WTC11 (cell line): ENCODE results near the gene LRIG1. TPM values are rescaled to one million over a fixed set of nuclear protein-coding genes. Genes with fewer than 3 reads are reported as not detected.

ENCODE experiments used
- GTF2I ChIP-seq: fragments of 250-450 bp; sonication (Bioruptor Pico); conservative IDR thresholded peaks from 2 replicates; pipeline ENCODE4 v1.4.0; 2021; ENCODE audit warnings: mild to moderate bottlenecking
- NFE2L1 ChIP-seq: sonication (generic); formaldehyde crosslinking; IDR thresholded peaks from 2 replicates; pipeline ENCODE4 v1.8.1; 2023; ENCODE audit warnings: missing genetic modification reagents
- NFYB ChIP-seq: sonication (generic); formaldehyde crosslinking; conservative IDR thresholded peaks from 2 replicates; pipeline ENCODE4 v1.8.0; 2022; ENCODE audit warnings: low read depth, missing genetic modification reagents
- NR1H2 ChIP-seq: sonication (generic); formaldehyde crosslinking; IDR thresholded peaks from 2 replicates; pipeline ENCODE4 v1.9.0; 2021; ENCODE audit warnings: mild to moderate bottlenecking, moderate library complexity, missing genetic modification reagents
- PRRX2 ChIP-seq: fragments of 250-450 bp; sonication (Bioruptor Pico); IDR thresholded peaks from 2 replicates; pipeline ENCODE4 v1.8.0; 2021; ENCODE audit warnings: mild to moderate bottlenecking
- RELA ChIP-seq: sonication (generic); formaldehyde crosslinking; IDR thresholded peaks from 2 replicates; pipeline ENCODE4 v1.8.1; 2022; ENCODE audit warnings: missing genetic modification reagents, mild to moderate bottlenecking, borderline replicate concordance
- SMAD4 ChIP-seq: sonication (generic); formaldehyde crosslinking; IDR thresholded peaks from 2 replicates; pipeline ENCODE4 v1.8.0; 2022; ENCODE audit warnings: mild to moderate bottlenecking, missing genetic modification reagents
- SOX15 ChIP-seq: fragments of 250-450 bp; sonication (Bioruptor Pico); IDR thresholded peaks from 2 replicates; pipeline ENCODE4 v1.9.0; 2021; ENCODE audit warnings: mild to moderate bottlenecking
- TEAD1 ChIP-seq: sonication (generic); formaldehyde crosslinking; IDR thresholded peaks from 2 replicates; pipeline ENCODE4 v1.8.0; 2022; ENCODE audit warnings: mild to moderate bottlenecking, missing genetic modification reagents
- TP53 ChIP-seq: sonication (generic); formaldehyde crosslinking; IDR thresholded peaks from 2 replicates; pipeline ENCODE4 v1.8.1; 2023; ENCODE audit warnings: mild to moderate bottlenecking, missing genetic modification reagents
- ZNF138 ChIP-seq: sonication (generic); formaldehyde crosslinking; conservative IDR thresholded peaks from 2 replicates; pipeline ENCODE4 v1.8.1; 2022; ENCODE audit warnings: mild to moderate bottlenecking, moderate library complexity, missing genetic modification reagents
- ZNF232 ChIP-seq: sonication (generic); formaldehyde crosslinking; IDR thresholded peaks from 2 replicates; pipeline ENCODE4 v1.8.0; 2022; ENCODE audit warnings: mild to moderate bottlenecking, missing genetic modification reagents
- ZNF396 ChIP-seq: fragments of 250-450 bp; sonication (Bioruptor Pico); IDR thresholded peaks from 2 replicates; pipeline ENCODE4 v1.8.0; 2021; ENCODE audit warnings: mild to moderate bottlenecking, moderate library complexity, borderline replicate concordance
- ZNF416 ChIP-seq: fragments of 250-450 bp; sonication (Bioruptor Pico); IDR thresholded peaks from 2 replicates; pipeline ENCODE4 v1.9.0; 2021; ENCODE audit warnings: mild to moderate bottlenecking, inconsistent platforms
- total RNA-seq: library from RNA; stranded (reverse); gene quantifications from 3 replicates; pipeline ENCODE4 v1.2.3, GENCODE V29; 2021
- TF ChIP-seq, protein P1 (sequence below): sonication (generic); formaldehyde crosslinking; IDR thresholded peaks from 2 replicates; pipeline ENCODE4 v1.8.1; 2022; ENCODE audit warnings: missing genetic modification reagents, borderline replicate concordance
- TF ChIP-seq, protein P2 (sequence below): sonication (generic); formaldehyde crosslinking; IDR thresholded peaks from 2 replicates; pipeline ENCODE4 v1.8.0; 2022; ENCODE audit warnings: mild to moderate bottlenecking, missing genetic modification reagents
- TF ChIP-seq, protein P3 (sequence below): sonication (generic); formaldehyde crosslinking; IDR thresholded peaks from 2 replicates; pipeline ENCODE4 v1.8.1; 2023; ENCODE audit warnings: mild to moderate bottlenecking, missing genetic modification reagents
- TF ChIP-seq, protein P4 (sequence below): sonication (generic); formaldehyde crosslinking; IDR thresholded peaks from 2 replicates; pipeline ENCODE4 v1.8.0; 2023; ENCODE audit warnings: missing genetic modification reagents
- TF ChIP-seq, protein P5 (sequence below): sonication (generic); formaldehyde crosslinking; IDR thresholded peaks from 2 replicates; pipeline ENCODE4 v1.8.0; 2022; ENCODE audit warnings: mild to moderate bottlenecking, missing genetic modification reagents
- TF ChIP-seq, protein P6 (sequence below): sonication (generic); formaldehyde crosslinking; IDR thresholded peaks from 2 replicates; pipeline ENCODE4 v1.8.1; 2023; ENCODE audit warnings: mild to moderate bottlenecking, missing genetic modification reagents, borderline replicate concordance
- TF ChIP-seq, protein P7 (sequence below): fragments of 200-600 bp; IDR thresholded peaks from 2 replicates; pipeline ENCODE4 v1.8.0; 2022; ENCODE audit warnings: antibody characterized with exemption
- TF ChIP-seq, protein P8 (sequence below): fragments of 250-450 bp; sonication (Bioruptor Pico); IDR thresholded peaks from 2 replicates; pipeline ENCODE4 v1.8.0; 2021; ENCODE audit warnings: mild to moderate bottlenecking
- TF ChIP-seq, protein P9 (sequence below): fragments of 250-450 bp; sonication (Bioruptor Pico); IDR thresholded peaks from 2 replicates; pipeline ENCODE4 v1.9.0; 2021; ENCODE audit warnings: moderate library complexity, mild to moderate bottlenecking, inconsistent platforms, borderline replicate concordance
- TF ChIP-seq, protein P10 (sequence below): sonication (generic); formaldehyde crosslinking; IDR thresholded peaks from 2 replicates; pipeline ENCODE4 v1.8.0; 2022; ENCODE audit warnings: mild to moderate bottlenecking, missing genetic modification reagents

Gene LRIG1
- total RNA-seq, 1 experiment from 2014 or later: 105 TPM

DNA sequence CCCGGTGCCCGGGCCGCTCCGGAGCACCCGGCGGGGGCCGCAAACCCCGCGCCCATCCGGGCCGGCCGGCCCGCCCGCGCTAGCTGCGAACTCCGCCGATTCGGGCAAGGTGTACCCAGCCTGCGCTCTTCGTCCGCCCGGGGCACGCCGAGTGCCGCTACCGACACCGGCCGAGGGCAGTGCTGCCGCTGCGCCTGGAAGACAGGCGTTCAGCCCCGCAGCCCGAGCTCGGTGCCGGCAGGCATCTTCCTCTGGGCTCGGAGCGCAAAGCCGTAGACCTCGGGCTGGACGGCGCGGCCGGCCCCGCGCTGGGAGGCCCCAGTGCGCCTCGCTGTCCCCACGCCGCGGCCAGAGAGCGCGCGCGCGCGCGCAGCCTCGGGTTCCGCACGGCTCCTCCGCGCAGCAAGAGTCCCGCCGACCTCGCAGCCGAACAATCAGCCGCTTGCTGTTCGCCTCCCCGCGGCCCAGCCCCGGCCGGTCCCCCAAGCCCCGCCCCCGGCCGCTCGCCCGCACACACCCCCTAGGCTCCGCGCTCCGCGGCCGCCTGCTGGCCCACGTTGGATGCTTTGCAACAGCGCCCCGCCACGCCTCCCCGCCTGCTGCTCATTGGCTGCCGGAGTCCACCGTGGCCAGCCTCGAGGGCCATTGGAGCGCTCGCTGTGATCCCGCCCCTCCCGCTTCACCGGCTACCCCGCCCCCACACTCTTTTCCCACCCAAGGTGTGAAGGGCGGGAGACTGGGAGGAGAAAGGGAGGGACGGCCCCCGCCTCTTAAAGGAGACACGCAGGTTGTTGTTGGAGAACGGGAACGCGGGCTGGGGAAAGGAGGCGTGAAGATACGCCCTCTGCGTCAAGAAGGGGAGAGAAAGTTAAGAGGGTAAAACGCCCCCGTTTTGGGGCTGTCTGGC, at the start of gene LRIG1 (continued):
- TF ChIP-seq, protein P1, sequence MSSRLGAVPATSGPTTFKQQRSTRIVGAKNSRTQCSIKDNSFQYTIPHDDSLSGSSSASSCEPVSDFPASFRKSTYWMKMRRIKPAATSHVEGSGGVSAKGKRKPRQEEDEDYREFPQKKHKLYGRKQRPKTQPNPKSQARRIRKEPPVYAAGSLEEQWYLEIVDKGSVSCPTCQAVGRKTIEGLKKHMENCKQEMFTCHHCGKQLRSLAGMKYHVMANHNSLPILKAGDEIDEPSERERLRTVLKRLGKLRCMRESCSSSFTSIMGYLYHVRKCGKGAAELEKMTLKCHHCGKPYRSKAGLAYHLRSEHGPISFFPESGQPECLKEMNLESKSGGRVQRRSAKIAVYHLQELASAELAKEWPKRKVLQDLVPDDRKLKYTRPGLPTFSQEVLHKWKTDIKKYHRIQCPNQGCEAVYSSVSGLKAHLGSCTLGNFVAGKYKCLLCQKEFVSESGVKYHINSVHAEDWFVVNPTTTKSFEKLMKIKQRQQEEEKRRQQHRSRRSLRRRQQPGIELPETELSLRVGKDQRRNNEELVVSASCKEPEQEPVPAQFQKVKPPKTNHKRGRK (CRISPR knock-in tag): no peak
- TF ChIP-seq NR1H2 (CRISPR knock-in tag) (no peak), ZNF138 (peak; percentile 60; the same call in 1 of the 2 replicates), ZNF396 (no peak), NFE2L1 (CRISPR knock-in tag) (no peak), SMAD4 (CRISPR knock-in tag) (no peak), ZNF232 (CRISPR knock-in tag) (0 out of 2 replicates have a peak, but pooled peaks have one; percentile 43), ZNF416 (CRISPR knock-in tag) (no peak), GTF2I (CRISPR knock-in tag) (no peak), NFYB (CRISPR knock-in tag) (peak; percentile 86), RELA (CRISPR knock-in tag) (no peak), TEAD1 (no peak; the same call in 1 of the 2 replicates), TP53 (CRISPR knock-in tag) (no peak; the same call in 1 of the 2 replicates), SOX15 (CRISPR knock-in tag) (no peak), PRRX2 (CRISPR knock-in tag) (no peak)
- TF ChIP-seq, protein P2, sequence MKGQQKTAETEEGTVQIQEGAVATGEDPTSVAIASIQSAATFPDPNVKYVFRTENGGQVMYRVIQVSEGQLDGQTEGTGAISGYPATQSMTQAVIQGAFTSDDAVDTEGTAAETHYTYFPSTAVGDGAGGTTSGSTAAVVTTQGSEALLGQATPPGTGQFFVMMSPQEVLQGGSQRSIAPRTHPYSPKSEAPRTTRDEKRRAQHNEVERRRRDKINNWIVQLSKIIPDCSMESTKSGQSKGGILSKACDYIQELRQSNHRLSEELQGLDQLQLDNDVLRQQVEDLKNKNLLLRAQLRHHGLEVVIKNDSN (CRISPR knock-in tag): peak; percentile 8; the same call in 1 of the 2 replicates
- TF ChIP-seq, protein P3, sequence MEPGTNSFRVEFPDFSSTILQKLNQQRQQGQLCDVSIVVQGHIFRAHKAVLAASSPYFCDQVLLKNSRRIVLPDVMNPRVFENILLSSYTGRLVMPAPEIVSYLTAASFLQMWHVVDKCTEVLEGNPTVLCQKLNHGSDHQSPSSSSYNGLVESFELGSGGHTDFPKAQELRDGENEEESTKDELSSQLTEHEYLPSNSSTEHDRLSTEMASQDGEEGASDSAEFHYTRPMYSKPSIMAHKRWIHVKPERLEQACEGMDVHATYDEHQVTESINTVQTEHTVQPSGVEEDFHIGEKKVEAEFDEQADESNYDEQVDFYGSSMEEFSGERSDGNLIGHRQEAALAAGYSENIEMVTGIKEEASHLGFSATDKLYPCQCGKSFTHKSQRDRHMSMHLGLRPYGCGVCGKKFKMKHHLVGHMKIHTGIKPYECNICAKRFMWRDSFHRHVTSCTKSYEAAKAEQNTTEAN: no peak
- TF ChIP-seq, protein P4, sequence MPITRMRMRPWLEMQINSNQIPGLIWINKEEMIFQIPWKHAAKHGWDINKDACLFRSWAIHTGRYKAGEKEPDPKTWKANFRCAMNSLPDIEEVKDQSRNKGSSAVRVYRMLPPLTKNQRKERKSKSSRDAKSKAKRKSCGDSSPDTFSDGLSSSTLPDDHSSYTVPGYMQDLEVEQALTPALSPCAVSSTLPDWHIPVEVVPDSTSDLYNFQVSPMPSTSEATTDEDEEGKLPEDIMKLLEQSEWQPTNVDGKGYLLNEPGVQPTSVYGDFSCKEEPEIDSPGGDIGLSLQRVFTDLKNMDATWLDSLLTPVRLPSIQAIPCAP (CRISPR knock-in tag): no peak
- TF ChIP-seq, protein P5, sequence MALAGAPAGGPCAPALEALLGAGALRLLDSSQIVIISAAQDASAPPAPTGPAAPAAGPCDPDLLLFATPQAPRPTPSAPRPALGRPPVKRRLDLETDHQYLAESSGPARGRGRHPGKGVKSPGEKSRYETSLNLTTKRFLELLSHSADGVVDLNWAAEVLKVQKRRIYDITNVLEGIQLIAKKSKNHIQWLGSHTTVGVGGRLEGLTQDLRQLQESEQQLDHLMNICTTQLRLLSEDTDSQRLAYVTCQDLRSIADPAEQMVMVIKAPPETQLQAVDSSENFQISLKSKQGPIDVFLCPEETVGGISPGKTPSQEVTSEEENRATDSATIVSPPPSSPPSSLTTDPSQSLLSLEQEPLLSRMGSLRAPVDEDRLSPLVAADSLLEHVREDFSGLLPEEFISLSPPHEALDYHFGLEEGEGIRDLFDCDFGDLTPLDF (CRISPR knock-in tag): no peak
- TF ChIP-seq, protein P6, sequence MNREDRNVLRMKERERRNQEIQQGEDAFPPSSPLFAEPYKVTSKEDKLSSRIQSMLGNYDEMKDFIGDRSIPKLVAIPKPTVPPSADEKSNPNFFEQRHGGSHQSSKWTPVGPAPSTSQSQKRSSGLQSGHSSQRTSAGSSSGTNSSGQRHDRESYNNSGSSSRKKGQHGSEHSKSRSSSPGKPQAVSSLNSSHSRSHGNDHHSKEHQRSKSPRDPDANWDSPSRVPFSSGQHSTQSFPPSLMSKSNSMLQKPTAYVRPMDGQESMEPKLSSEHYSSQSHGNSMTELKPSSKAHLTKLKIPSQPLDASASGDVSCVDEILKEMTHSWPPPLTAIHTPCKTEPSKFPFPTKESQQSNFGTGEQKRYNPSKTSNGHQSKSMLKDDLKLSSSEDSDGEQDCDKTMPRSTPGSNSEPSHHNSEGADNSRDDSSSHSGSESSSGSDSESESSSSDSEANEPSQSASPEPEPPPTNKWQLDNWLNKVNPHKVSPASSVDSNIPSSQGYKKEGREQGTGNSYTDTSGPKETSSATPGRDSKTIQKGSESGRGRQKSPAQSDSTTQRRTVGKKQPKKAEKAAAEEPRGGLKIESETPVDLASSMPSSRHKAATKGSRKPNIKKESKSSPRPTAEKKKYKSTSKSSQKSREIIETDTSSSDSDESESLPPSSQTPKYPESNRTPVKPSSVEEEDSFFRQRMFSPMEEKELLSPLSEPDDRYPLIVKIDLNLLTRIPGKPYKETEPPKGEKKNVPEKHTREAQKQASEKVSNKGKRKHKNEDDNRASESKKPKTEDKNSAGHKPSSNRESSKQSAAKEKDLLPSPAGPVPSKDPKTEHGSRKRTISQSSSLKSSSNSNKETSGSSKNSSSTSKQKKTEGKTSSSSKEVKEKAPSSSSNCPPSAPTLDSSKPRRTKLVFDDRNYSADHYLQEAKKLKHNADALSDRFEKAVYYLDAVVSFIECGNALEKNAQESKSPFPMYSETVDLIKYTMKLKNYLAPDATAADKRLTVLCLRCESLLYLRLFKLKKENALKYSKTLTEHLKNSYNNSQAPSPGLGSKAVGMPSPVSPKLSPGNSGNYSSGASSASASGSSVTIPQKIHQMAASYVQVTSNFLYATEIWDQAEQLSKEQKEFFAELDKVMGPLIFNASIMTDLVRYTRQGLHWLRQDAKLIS: 0 out of 2 replicates have a peak, but pooled peaks have one; percentile 46
- TF ChIP-seq, protein P7, sequence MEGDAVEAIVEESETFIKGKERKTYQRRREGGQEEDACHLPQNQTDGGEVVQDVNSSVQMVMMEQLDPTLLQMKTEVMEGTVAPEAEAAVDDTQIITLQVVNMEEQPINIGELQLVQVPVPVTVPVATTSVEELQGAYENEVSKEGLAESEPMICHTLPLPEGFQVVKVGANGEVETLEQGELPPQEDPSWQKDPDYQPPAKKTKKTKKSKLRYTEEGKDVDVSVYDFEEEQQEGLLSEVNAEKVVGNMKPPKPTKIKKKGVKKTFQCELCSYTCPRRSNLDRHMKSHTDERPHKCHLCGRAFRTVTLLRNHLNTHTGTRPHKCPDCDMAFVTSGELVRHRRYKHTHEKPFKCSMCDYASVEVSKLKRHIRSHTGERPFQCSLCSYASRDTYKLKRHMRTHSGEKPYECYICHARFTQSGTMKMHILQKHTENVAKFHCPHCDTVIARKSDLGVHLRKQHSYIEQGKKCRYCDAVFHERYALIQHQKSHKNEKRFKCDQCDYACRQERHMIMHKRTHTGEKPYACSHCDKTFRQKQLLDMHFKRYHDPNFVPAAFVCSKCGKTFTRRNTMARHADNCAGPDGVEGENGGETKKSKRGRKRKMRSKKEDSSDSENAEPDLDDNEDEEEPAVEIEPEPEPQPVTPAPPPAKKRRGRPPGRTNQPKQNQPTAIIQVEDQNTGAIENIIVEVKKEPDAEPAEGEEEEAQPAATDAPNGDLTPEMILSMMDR: no peak
- TF ChIP-seq, protein P8, sequence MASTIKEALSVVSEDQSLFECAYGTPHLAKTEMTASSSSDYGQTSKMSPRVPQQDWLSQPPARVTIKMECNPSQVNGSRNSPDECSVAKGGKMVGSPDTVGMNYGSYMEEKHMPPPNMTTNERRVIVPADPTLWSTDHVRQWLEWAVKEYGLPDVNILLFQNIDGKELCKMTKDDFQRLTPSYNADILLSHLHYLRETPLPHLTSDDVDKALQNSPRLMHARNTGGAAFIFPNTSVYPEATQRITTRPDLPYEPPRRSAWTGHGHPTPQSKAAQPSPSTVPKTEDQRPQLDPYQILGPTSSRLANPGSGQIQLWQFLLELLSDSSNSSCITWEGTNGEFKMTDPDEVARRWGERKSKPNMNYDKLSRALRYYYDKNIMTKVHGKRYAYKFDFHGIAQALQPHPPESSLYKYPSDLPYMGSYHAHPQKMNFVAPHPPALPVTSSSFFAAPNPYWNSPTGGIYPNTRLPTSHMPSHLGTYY: no peak
- TF ChIP-seq, protein P9, sequence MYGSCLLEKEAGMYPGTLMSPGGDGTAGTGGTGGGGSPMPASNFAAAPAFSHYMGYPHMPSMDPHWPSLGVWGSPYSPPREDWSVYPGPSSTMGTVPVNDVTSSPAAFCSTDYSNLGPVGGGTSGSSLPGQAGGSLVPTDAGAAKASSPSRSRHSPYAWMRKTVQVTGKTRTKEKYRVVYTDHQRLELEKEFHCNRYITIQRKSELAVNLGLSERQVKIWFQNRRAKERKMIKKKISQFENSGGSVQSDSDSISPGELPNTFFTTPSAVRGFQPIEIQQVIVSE (CRISPR knock-in tag): no peak
- TF ChIP-seq, protein P10, sequence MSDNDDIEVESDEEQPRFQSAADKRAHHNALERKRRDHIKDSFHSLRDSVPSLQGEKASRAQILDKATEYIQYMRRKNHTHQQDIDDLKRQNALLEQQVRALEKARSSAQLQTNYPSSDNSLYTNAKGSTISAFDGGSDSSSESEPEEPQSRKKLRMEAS (CRISPR knock-in tag): peak; percentile 74; the same call in 1 of the 2 replicates
